H9 (cell line): ENCODE measurements around the gene PCDHGB2. TPM values are rescaled to one million over a fixed set of nuclear protein-coding genes. Genes with fewer than 3 reads are reported as not detected.
"Not testable (repeated sequence)": the region's sequence is repeated elsewhere in the genome, so short reads cannot be mapped to it uniquely, and the experiment has no call there.

Source experiments
- DNase-seq: peaks from one replicate; pipeline ENCODE4 v3.0.0-alpha.2; 2017
- H2AFZ ChIP-seq: one replicate; pipeline ENCODE4 v1.6.1; 2013; ENCODE audit warnings: mild to moderate bottlenecking, low read length, control low read depth, moderate library complexity
- H2AK5ac ChIP-seq: 2 replicates; pipeline ENCODE4 v1.6.1; 2013; ENCODE audit warnings: low read length, control low read depth, mixed read lengths; ENCODE audit not compliant: insufficient read length
- H2BK120ac ChIP-seq: one replicate; pipeline ENCODE4 v1.6.1; 2013; ENCODE audit warnings: low read depth, mild to moderate bottlenecking, low read length, control low read depth, inconsistent platforms; ENCODE audit not compliant: poor library complexity, severe bottlenecking
- H2BK12ac ChIP-seq: 2 replicates; pipeline ENCODE4 v1.6.1; 2013; ENCODE audit warnings: low read length, control low read depth, mixed read lengths, low read depth; ENCODE audit not compliant: insufficient read length
- H2BK15ac ChIP-seq: 2 replicates; pipeline ENCODE4 v1.6.1; 2013; ENCODE audit warnings: low read depth, low read length, control low read depth
- H2BK20ac ChIP-seq: one replicate; pipeline ENCODE4 v1.6.1; 2013; ENCODE audit warnings: low read depth, mild to moderate bottlenecking, low read length, control low read depth, inconsistent platforms; ENCODE audit not compliant: poor library complexity, severe bottlenecking
- H2BK5ac ChIP-seq: 2 replicates; pipeline ENCODE4 v1.6.1; 2013; ENCODE audit warnings: low read length, control low read depth, mixed read lengths; ENCODE audit not compliant: insufficient read length
- H3K14ac ChIP-seq: 2 replicates; pipeline ENCODE4 v1.6.1; 2013; ENCODE audit warnings: low read length, control low read depth; ENCODE audit not compliant: insufficient read depth
- H3K18ac ChIP-seq: 2 replicates; pipeline ENCODE4 v1.6.1; 2013; ENCODE audit warnings: low read depth, mild to moderate bottlenecking, mixed read lengths, low read length, control low read depth; ENCODE audit not compliant: insufficient read length
- H3K23ac ChIP-seq: 2 replicates; pipeline ENCODE4 v1.6.1; 2013; ENCODE audit warnings: low read length, control low read depth, mixed read lengths, low read depth; ENCODE audit not compliant: insufficient read length
- H3K23me2 ChIP-seq: 2 replicates; pipeline ENCODE4 v1.6.1; 2013; ENCODE audit warnings: low read depth, mild to moderate bottlenecking, mixed read lengths, low read length, control low read depth; ENCODE audit not compliant: insufficient read length, poor library complexity, severe bottlenecking
- H3K27ac ChIP-seq: 2 replicates; pipeline ENCODE4 v1.5.1; 2013; ENCODE audit warnings: low read length, control low read depth, mixed read lengths, low read depth; ENCODE audit not compliant: insufficient read length
- H3K27me3 ChIP-seq: 2 replicates; pipeline ENCODE4 v1.6.1; 2013; ENCODE audit warnings: low read length, control low read depth, inconsistent platforms; ENCODE audit not compliant: insufficient read depth
- H3K4ac ChIP-seq: 2 replicates; pipeline ENCODE4 v1.6.1; 2013; ENCODE audit warnings: low read depth, mild to moderate bottlenecking, control low read depth, inconsistent platforms, low read length, moderate library complexity
- H3K4me1 ChIP-seq: 2 replicates; pipeline ENCODE4 v1.6.1; 2013; ENCODE audit warnings: low read length, control low read depth, inconsistent platforms; ENCODE audit not compliant: insufficient read depth
- H3K4me2 ChIP-seq: 2 replicates; pipeline ENCODE4 v1.6.1; 2013; ENCODE audit warnings: low read length, control low read depth, mixed read lengths; ENCODE audit not compliant: insufficient read length, insufficient read depth
- H3K56ac ChIP-seq: 2 replicates; pipeline ENCODE4 v1.6.1; 2013; ENCODE audit warnings: low read depth, mild to moderate bottlenecking, mixed read lengths, low read length, control low read depth; ENCODE audit not compliant: insufficient read length
- H3K79me1 ChIP-seq: 2 replicates; pipeline ENCODE4 v1.6.1; 2013; ENCODE audit warnings: low read depth, mild to moderate bottlenecking, moderate library complexity, low read length, control low read depth, inconsistent platforms; ENCODE audit not compliant: insufficient read depth, poor library complexity, severe bottlenecking
- H3K79me2 ChIP-seq: 2 replicates; pipeline ENCODE4 v1.6.1; 2013; ENCODE audit warnings: low read length, control low read depth, inconsistent platforms; ENCODE audit not compliant: insufficient read depth
- H3K9ac ChIP-seq: 2 replicates; pipeline ENCODE4 v1.6.1; 2013; ENCODE audit warnings: low read length, control low read depth, mixed read lengths; ENCODE audit not compliant: insufficient read length; ENCODE audit errors: extremely low read depth
- H3K9me3 ChIP-seq: one replicate; pipeline ENCODE4 v1.6.1; 2013; ENCODE audit warnings: low read depth, low read length, inconsistent platforms; ENCODE audit not compliant: control insufficient read depth
- H3T11ph ChIP-seq: one replicate; pipeline ENCODE4 v1.6.1; 2013; ENCODE audit warnings: mild to moderate bottlenecking, low read length, control low read depth, inconsistent platforms
- H4K20me1 ChIP-seq: one replicate; pipeline ENCODE4 v1.6.1; 2013; ENCODE audit not compliant: control insufficient read depth, insufficient read length, insufficient read depth
- H4K5ac ChIP-seq: 2 replicates; pipeline ENCODE4 v1.6.1; 2013; ENCODE audit warnings: low read depth, mild to moderate bottlenecking, mixed read lengths, low read length, control low read depth; ENCODE audit not compliant: insufficient read length
- H4K8ac ChIP-seq: replicated peaks from 2 replicates; pipeline ENCODE4 v1.6.1; 2013; ENCODE audit warnings: low read length, control low read depth, mixed read lengths, low read depth; ENCODE audit not compliant: insufficient read length
- H4K91ac ChIP-seq: 2 replicates; pipeline ENCODE4 v1.6.1; 2013; ENCODE audit warnings: low read depth, mild to moderate bottlenecking, moderate library complexity, mixed read lengths, low read length, control low read depth; ENCODE audit not compliant: insufficient read length
- H3K27ac Mint-ChIP-seq, 3 experiments: 2 replicates in 2 of 3; 3 replicates in 1 of 3; pipeline ENCODE4 v1.8.0; 2020 to 2021; ENCODE audit warnings: mixed read lengths in 3 of 3, mild to moderate bottlenecking in 1 of 3, moderate library complexity in 1 of 3
- H3K27me3 Mint-ChIP-seq: 2 replicates; pipeline ENCODE4 v1.8.0; 2021; ENCODE audit warnings: low read depth, mild to moderate bottlenecking, moderate library complexity, mixed read lengths
- H3K36me3 Mint-ChIP-seq, 3 experiments: 2 replicates in 2 of 3; 3 replicates in 1 of 3; pipeline ENCODE4 v1.8.0; 2020 to 2021; ENCODE audit warnings: low read depth in 3 of 3, mixed read lengths in 3 of 3; ENCODE audit not compliant: insufficient read depth in 1 of 3
- H3K4me1 Mint-ChIP-seq, 2 experiments: 2 replicates each; pipeline ENCODE4 v1.8.0; 2020; ENCODE audit warnings: mixed read lengths in 2 of 2
- H3K4me3 Mint-ChIP-seq, 2 experiments: 2 replicates in 1 of 2; 3 replicates in 1 of 2; pipeline ENCODE4 v1.8.0; 2020 to 2021; ENCODE audit warnings: mild to moderate bottlenecking in 2 of 2, mixed read lengths in 2 of 2, moderate library complexity in 1 of 2
- H3K9me3 Mint-ChIP-seq, 2 experiments: 2 replicates in 1 of 2; 3 replicates in 1 of 2; pipeline ENCODE4 v1.8.0; 2020; ENCODE audit warnings: mild to moderate bottlenecking in 2 of 2, mixed read lengths in 2 of 2, moderate library complexity in 1 of 2
- WGBS: extraction: QIAGEN DNeasy Blood & Tissue Kit; methylation state at CpG from one replicate; pipeline ENCODE4 v1.1.7; 2013; ENCODE audit warnings: missing lambda C conversion rate, low lambda C conversion rate, mixed read lengths; ENCODE audit not compliant: insufficient read length; ENCODE audit errors: extremely low coverage; 5-methylcytosine and 5-hydroxymethylcytosine counted together
- total RNA-seq: library from RNA; stranded (reverse); gene quantifications from 2 replicates; pipeline ENCODE4 v1.2.1, GENCODE V29; 2021
- TF ChIP-seq, protein P1 (sequence below): fragments of 200-600 bp; sonication (generic); conservative IDR thresholded peaks from 3 replicates; pipeline ENCODE4 v1.8.0; 2021; ENCODE audit warnings: antibody characterized with exemption, mild to moderate bottlenecking

PCDHGB2 gene
- total RNA-seq, 1 experiment from 2014 or later = 3.8 TPM

DNA sequence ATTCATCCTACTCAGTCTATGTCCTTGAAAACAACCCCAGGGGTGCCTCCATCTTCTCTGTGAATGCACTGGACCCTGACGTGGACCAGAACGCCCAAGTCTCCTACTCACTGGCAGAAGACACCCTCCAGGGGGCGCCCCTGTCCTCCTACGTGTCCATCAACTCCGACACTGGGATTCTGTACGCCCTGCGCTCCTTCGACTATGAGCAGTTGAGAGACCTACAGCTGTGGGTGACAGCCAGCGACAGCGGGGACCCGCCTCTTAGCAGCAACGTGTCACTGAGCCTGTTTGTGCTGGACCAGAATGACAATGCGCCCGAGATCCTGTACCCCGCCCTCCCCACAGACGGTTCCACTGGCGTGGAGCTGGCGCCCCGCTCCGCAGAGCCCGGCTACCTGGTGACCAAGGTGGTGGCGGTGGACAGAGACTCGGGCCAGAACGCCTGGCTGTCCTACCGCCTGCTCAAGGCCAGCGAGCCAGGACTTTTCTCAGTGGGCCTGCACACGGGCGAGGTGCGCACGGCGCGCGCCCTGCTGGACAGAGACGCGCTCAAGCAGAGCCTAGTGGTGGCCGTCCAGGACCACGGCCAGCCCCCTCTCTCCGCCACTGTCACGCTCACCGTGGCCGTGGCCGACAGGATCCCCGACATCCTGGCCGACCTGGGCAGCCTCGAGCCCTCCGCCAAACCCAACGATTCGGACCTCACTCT is 15.8 kb downstream of the PCDHGB2 start:
- H3K4me1 Mint-ChIP-seq, H4K8ac ChIP-seq, H3K27me3 ChIP-seq, H2BK20ac ChIP-seq, H3K4ac ChIP-seq, H3K79me2 ChIP-seq, H3K27me3 Mint-ChIP-seq, H4K5ac ChIP-seq, H2AFZ ChIP-seq, H3K79me1 ChIP-seq, H3K4me3 Mint-ChIP-seq, H4K20me1 ChIP-seq, H3K4me1 ChIP-seq, H4K91ac ChIP-seq, H3K14ac ChIP-seq, H3K23ac ChIP-seq, H3T11ph ChIP-seq, H3K27ac ChIP-seq, H2BK120ac ChIP-seq, H3K9ac ChIP-seq, H2BK15ac ChIP-seq, H2BK12ac ChIP-seq, H3K23me2 ChIP-seq, H3K18ac ChIP-seq, H3K4me2 ChIP-seq, H3K56ac ChIP-seq, H3K27ac Mint-ChIP-seq, H2AK5ac ChIP-seq, H2BK5ac ChIP-seq: not testable (repeated sequence)
- H3K9me3 ChIP-seq = peaks cover 30% of the 10 kb centered on the region
- Mint-ChIP-seq H3K9me3 (peaks cover 59 to 70% of the 10 kb centered on the region in 2 experiments), H3K36me3 (peaks cover 30 to 45% (median 43%) of the 10 kb centered on the region in 3 experiments)
- TF ChIP-seq, protein P1, sequence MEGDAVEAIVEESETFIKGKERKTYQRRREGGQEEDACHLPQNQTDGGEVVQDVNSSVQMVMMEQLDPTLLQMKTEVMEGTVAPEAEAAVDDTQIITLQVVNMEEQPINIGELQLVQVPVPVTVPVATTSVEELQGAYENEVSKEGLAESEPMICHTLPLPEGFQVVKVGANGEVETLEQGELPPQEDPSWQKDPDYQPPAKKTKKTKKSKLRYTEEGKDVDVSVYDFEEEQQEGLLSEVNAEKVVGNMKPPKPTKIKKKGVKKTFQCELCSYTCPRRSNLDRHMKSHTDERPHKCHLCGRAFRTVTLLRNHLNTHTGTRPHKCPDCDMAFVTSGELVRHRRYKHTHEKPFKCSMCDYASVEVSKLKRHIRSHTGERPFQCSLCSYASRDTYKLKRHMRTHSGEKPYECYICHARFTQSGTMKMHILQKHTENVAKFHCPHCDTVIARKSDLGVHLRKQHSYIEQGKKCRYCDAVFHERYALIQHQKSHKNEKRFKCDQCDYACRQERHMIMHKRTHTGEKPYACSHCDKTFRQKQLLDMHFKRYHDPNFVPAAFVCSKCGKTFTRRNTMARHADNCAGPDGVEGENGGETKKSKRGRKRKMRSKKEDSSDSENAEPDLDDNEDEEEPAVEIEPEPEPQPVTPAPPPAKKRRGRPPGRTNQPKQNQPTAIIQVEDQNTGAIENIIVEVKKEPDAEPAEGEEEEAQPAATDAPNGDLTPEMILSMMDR = peak; percentile 30; the same call in 1 of the 3 replicates
- no CpG with 5 or more reads among the region's 48 CpGs for WGBS
- peak; percentile 24 for DNase-seq
